22Rv1 (cell line): ENCODE results near the gene SLCO2B1.

Experiments
- CTCF ChIP-seq: fragments of 450-650 bp; IDR thresholded peaks from 2 replicates; pipeline ENCODE4 v1.5.1; 2017; ENCODE audit warnings: mild to moderate bottlenecking
- ZFX ChIP-seq: fragments of 450-650 bp; IDR thresholded peaks from 2 replicates; pipeline ENCODE4 v1.6.1; 2017; ENCODE audit warnings: antibody characterized with exemption, borderline replicate concordance

- TF ChIP-seq CTCF: no peak
- TF ChIP-seq ZFX: no peak
These were observed 89.6 kb downstream of the SLCO2B1 start, which contains the start of gene TPBGL for GRCh38 chr11:75240311-75241035.
